GM21737 (cell line): ENCODE data around the gene GABBR2.
"Not testable (repeated sequence)": the region's sequence is repeated elsewhere in the genome, so short reads cannot be mapped to it uniquely, and the experiment has no call there.

ENCODE experiments used
- ATAC-seq: cut with Tn5 transposase; IDR thresholded peaks from one replicate; pipeline ENCODE4 v1.9.1; 2021; ENCODE audit warnings: mild to moderate bottlenecking, moderate library complexity; ENCODE audit not compliant: unreplicated experiment

The GABBR2 gene

GRCh38 chr9:98280574-98280973 is 428.2 kb downstream of the GABBR2 start:
- ATAC-seq, result no peak

DNA sequence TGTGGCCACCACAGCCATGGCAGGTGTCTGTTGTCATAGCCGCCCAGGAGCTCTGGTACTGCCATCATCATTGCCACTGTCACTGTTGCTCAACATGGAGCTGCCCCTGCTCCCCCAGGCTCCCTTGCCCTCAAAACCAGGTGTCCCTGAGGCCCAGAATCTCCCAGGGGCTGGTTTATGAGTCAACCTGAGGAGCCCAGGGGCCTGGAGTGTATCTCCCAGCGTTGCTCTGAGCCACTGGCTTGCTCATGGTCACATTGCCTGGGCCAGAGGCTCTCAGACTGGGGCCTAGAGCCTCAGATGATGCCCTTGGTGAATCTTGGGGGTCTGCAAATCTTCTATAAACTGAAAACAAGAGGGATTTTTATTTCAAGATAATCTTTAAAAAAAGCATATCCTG is 428.6 kb downstream of the GABBR2 start:
- ATAC-seq, result no peak

- no peak for ATAC-seq
These were observed 431.7 kb downstream of the GABBR2 start for GRCh38 chr9:98276907-98277469.

DNA sequence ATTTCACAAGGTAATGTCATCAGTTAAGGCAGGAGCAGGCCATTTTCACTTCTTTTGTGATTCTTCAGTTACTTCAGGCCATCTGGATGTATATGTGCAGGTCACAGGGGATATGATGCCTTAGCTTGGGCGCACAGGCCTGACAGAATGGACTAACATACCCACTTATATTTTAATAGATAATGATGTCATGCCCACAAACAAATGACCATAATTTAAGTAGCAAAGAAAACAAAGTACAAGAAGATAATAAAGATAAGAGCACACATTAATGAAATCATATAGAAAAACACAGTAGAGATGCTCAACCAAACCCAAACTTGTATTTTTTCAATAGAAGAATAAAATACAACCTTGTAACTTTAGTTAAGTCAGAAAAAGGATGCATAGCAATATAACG is 433.6 kb downstream of the GABBR2 start:
- no peak for ATAC-seq

DNA sequence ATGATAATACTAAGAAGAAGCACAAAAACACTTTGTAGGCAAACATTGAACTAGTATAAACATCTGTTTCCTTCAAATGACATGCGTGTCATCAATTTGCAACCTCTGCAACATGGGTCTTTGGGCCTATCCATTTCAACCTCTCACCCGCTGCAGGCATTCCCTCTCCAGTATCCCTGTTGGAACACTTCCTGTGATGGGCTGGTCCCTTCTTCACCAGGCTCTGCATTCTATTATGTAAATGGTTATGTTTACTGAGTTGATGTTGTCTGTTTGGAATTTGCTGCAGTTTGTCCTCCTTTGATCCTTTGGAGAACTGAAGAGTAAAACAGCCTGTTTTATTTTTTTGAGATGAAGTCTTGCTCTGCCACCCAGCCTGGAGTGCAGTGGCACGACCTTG is 436.7 kb downstream of the GABBR2 start:
- no peak for ATAC-seq

- no peak for ATAC-seq
These were observed 437.3 kb downstream of the GABBR2 start for GRCh38 chr9:98271479-98271878.

GRCh38 chr9:98270284-98270683 is 438.5 kb downstream of the GABBR2 start:
- not testable (repeated sequence) for ATAC-seq

- ATAC-seq, result not testable (repeated sequence)
These were observed 439.1 kb downstream of the GABBR2 start for GRCh38 chr9:98269652-98270051.

DNA sequence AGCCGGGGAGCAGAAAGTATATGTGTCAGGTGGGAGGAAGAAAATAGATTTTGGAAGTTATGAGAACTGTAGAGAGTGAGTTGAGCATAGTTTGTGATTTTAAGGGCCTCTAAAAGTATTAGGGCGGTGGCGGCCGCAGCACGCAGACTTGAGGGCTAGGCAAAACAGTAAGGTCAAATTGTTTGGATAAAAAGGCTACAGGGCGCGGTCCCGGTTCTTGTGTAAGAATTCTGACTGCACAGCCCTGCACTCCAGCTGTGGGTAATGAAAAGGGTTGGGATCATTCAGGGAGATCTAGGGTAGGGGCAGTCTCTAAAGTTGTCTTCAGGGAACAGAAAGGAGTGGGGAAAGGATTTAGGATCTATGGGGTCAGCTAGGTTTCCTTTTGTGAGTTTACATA is 441.2 kb downstream of the GABBR2 start:
- ATAC-seq, result not testable (repeated sequence)

DNA sequence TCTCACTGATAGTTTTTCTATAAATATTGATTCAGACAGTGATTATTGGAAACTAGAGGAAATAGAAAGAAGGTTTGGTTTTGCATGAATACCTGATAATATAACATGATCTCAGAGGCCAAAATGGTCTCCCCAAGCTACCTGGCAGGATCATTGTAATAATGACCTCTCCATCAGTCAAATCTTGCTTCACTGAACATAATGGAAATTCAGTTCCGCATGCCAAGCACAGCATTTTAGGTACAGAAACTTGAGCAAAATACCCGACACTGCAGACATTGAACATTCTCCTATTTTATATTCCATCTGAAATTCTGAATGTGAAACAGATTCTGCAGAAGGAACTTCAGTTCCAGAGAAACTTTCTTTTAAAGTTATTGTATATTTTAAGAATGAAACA is 444.2 kb downstream of the GABBR2 start:
- ATAC-seq, result no peak

DNA sequence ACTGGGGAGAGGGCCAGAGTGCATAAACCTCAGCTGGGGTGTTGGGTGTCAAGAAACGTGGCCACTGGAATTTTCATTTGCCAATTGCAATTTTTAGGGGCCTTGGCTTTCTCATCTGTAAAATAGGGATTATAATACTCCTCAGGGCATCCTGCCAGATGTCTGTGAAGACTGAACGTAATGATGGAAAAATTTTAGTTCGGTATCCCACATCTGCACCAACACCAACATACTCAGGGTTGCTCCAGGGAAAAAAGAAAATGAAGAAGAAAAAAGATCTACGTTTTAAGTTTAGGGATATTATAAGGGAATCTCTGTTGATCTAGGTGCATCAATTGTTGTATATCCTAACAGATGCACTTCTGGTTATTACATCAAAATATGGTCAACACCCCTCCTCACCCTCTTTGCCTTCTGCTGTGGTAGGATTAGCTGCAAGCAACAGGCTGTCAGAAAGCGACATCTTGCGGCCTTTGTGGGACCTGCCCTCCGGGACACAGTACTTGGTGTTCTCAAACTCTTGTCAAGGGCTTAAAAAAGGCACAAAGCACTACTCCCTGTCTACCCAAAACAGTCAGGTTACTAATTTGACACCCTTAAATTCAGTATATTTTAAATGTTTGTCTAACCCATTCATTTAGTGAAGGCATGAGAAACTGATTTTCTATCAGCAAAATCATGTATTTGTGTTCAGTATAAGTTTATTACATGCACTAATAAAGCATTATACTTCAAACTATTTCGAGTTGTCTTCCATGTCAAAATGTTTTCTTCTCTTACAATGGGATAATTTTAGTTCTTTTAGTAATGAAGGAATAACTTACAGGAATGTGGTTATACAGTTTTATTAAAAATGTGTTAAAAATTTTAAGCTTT is 445.0 kb downstream of the GABBR2 start:
- peak; percentile 75 for ATAC-seq

GRCh38 chr9:98263080-98263479 is 445.7 kb downstream of the GABBR2 start:
- no peak for ATAC-seq

DNA sequence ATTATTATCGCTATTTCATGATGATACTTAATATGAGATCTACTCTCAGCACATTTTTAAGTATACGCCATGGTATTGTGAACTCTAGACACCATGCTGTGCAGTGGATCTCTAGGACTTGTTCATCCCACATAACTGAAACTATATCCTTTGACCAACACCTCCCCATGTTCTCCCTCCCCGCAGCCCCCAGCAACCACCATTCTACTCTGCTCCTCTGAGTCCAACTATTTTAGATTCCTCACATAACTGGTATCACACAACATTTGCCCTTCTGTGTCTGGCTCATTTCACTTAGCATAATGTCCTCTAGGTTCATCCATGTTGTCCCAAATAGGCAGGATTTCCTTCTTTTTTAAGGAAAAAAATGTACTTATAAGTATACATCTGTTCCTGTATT is 446.7 kb downstream of the GABBR2 start:
- ATAC-seq, result no peak

DNA sequence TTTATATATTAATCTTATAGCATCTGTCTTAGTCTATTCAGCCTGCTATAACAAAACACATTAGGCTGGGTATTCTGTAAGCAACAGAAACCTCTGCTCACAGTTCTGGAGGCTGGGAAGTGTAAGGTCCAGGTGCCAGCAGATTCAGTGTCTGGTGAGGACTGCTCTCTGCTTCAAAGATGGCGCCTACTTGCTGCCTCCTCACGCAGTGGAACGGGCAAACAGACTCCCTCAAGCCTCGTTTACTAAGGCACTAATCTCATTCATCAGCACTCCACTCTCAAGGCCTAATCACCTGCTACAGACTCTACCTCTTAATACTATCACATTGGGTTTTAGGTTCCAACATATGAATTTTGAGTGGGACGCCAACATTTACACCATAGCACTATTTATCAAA is 448.1 kb downstream of the GABBR2 start:
- ATAC-seq, result no peak

- ATAC-seq, result no peak
These were observed 448.9 kb downstream of the GABBR2 start for GRCh38 chr9:98259791-98260190.

GRCh38 chr9:98256756-98257155 is 452.0 kb downstream of the GABBR2 start:
- ATAC-seq, result no peak

GRCh38 chr9:98255578-98256296 is 453.0 kb downstream of the GABBR2 start, which contains the start of gene TBC1D2:
Gene TBC1D2, minus strand, starts transcription at chr9:98255649. Its CDS starts 108 bp downstream, at chr9:98255541.
- ATAC-seq, result peak; percentile 92

DNA sequence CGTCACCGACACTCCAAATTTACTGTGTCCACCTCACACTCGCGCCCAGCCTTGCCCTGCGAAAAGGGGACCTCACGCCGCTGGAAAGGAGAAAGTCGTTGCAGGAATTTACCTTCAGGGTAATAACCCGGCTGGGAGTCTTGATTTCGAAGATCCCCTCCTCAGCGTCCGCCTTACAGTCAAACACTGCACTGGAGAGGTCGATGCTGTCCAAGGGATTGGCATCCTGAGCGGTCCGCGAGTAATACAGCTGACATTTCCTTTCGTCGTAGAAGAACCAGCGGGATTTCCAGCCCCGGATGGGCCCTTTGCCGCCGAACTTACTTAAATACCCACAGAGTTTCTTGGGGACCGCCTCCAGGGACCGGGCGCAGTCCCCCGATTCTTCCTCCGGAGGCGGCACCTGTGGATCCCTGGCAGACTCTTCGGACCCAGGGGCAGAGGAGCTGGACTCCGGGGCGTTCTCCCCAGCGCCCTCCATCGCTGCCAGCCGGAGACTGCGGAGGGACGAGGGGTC is 453.6 kb downstream of the GABBR2 start:
- ATAC-seq, result peak; percentile 14

DNA sequence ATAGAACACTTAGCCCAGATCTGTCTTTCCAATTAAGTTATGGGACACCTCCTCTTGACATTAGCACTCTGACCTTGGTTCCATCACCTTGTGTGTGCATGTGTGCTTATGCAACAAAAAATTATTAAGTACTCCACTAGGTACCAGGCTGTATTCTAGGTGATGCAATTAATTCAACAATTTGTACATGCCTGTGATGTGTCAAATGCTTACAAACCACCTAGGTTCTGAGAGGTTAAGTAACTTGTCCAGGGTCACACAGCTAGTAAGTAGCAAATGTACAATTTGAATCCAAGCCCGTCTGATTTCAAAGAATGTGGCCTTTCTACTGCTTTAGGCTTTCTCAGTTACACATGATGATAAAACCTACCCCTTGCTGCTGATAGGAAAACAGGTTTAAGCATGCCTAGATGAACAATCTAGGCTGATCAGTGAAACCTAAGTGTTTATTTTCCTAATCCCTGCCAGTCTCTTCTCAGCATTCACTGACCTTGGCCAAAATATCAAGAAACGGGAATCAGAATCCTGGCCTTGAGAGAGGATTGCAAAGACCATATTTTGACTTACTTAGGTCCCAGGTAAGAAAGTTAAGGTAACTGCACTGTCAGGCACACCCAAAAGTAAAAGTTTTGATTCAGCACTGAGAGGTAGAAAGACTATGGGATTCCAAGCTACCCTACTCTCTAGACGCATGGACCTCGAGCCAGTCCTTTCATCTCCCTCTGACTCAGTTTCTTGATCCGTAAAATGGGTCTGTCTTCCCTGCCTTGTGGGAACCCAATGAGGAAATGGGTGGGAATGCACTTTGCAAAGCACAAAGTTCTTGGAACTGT is 454.3 kb downstream of the GABBR2 start:
- ATAC-seq, result no peak

DNA sequence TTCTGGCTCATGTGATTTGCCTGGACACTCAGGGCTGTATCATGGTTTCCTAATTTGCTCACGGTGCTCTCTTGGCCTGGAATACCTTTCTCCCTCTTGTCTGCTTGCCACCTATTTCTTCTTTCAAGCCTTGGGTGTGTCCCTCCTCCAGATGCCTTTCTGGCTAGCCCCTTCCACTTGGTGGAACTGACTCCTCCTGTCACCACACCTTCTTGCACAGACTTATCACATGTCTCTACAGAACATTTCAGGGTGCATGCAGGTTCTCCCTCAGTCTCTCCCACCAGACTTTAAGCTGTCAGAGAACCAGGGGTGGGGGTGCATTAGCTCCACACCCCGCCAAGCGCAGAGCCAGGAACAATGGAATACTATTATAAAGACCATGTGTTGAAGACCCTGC is 455.2 kb downstream of the GABBR2 start:
- ATAC-seq, result no peak

- no peak for ATAC-seq
These were observed 457.2 kb downstream of the GABBR2 start for GRCh38 chr9:98251551-98251950.
